ENCODE data around the gene TMEM132D. TPM values are rescaled to one million over a fixed set of nuclear protein-coding genes. Genes with fewer than 3 reads are reported as not detected.

The TMEM132D gene
- polyA plus RNA-seq, 1 experiment: not detected

- Histone ChIP-seq H3K27me3 (ENCODE audit: control insufficient read depth, insufficient read depth, low read length) (no peaks in the 10 kb centered on the region), H3K4me3 (ENCODE audit: low read depth, low read length) (no peak overlapping the region), H3K27ac (ENCODE audit: low read depth, low read length) (no peak overlapping the region), H3K9me3 (ENCODE audit: control insufficient read depth, insufficient read depth, low read length) (peaks cover 20% of the 10 kb centered on the region)
- CTCF ChIA-PET: no interaction called here
- POLR2A ChIA-PET: no interaction called here
- DNase-seq (ENCODE audit: low read depth, low spot score): no peak
- no peak for TF ChIP-seq CTCF (IDR thresholded peaks at IDR 0.05; ENCODE audit: low read depth, low read length)
Measured at GRCh38 chr12:129532082-129532481, 371.7 kb downstream of the TMEM132D start.

GRCh38 chr12:129530984-129531383 is 372.8 kb downstream of the TMEM132D start:
- H3K27me3 ChIP-seq (ENCODE audit: control insufficient read depth, insufficient read depth, low read length): no peaks in the 10 kb centered on the region
- POLR2A ChIA-PET: no interaction called here
- no peak overlapping the region for H3K27ac ChIP-seq (ENCODE audit: low read depth, low read length)
- H3K4me3 ChIP-seq (ENCODE audit: low read depth, low read length): no peak overlapping the region
- CTCF ChIA-PET: no interaction called here
- peaks cover 21% of the 10 kb centered on the region for H3K9me3 ChIP-seq (ENCODE audit: control insufficient read depth, insufficient read depth, low read length)
- no peak for DNase-seq (ENCODE audit: low read depth, low spot score)
- TF ChIP-seq CTCF (IDR thresholded peaks at IDR 0.05; ENCODE audit: low read depth, low read length): no peak

- peaks cover 21% of the 10 kb centered on the region for H3K9me3 ChIP-seq (ENCODE audit: control insufficient read depth, insufficient read depth, low read length)
- no peak overlapping the region for H3K4me3 ChIP-seq (ENCODE audit: low read depth, low read length)
- no peak for DNase-seq (ENCODE audit: low read depth, low spot score)
- ChIA-PET CTCF (no interaction called here), POLR2A (interaction anchor here (0.6 kb wide), 1 partner anchor 106 kb away, joined by 5 read pairs; no protein-coding TSS in a partner anchor)
- H3K27ac ChIP-seq (ENCODE audit: low read depth, low read length): no peak overlapping the region
- no peaks in the 10 kb centered on the region for H3K27me3 ChIP-seq (ENCODE audit: control insufficient read depth, insufficient read depth, low read length)
- no peak for TF ChIP-seq CTCF (IDR thresholded peaks at IDR 0.05; ENCODE audit: low read depth, low read length)
Measured at GRCh38 chr12:129530517-129530916, 373.3 kb downstream of the TMEM132D start.

- Histone ChIP-seq H3K4me3 (ENCODE audit: low read depth, low read length) (no peak overlapping the region), H3K9me3 (ENCODE audit: control insufficient read depth, insufficient read depth, low read length) (peaks cover 16% of the 10 kb centered on the region), H3K27ac (ENCODE audit: low read depth, low read length) (no peak overlapping the region), H3K27me3 (ENCODE audit: control insufficient read depth, insufficient read depth, low read length) (no peaks in the 10 kb centered on the region)
- no peak for DNase-seq (ENCODE audit: low read depth, low spot score)
- ChIA-PET POLR2A (no interaction called here), CTCF (no interaction called here)
- no peak for TF ChIP-seq CTCF (IDR thresholded peaks at IDR 0.05; ENCODE audit: low read depth, low read length)
Measured at GRCh38 chr12:129527506-129527905, 376.3 kb downstream of the TMEM132D start.

GRCh38 chr12:129523621-129524020 is 380.2 kb downstream of the TMEM132D start:
- no peak for TF ChIP-seq CTCF (IDR thresholded peaks at IDR 0.05; ENCODE audit: low read depth, low read length)
- POLR2A ChIA-PET: no interaction called here
- Histone ChIP-seq H3K4me3 (ENCODE audit: low read depth, low read length) (no peak overlapping the region), H3K9me3 (ENCODE audit: control insufficient read depth, insufficient read depth, low read length) (peaks cover 17% of the 10 kb centered on the region), H3K27me3 (ENCODE audit: control insufficient read depth, insufficient read depth, low read length) (no peaks in the 10 kb centered on the region), H3K27ac (ENCODE audit: low read depth, low read length) (no peak overlapping the region)
- CTCF ChIA-PET: no interaction called here
- DNase-seq (ENCODE audit: low read depth, low spot score): no peak

All from AG04450 (cell line).